MCF 10A (cell line): ENCODE data around the gene ERMP1. TPM values are rescaled to one million over a fixed set of nuclear protein-coding genes. Genes with fewer than 3 reads are reported as not detected.

Source experiments
- BruUV-seq: library from RNA; stranded (reverse); fragments of 400-500 nt; replicated peaks from 2 replicates; lab custom pipeline; 2021; lab: Mats Ljungman, UMichigan
- CTCF ChIA-PET: fragments of 300-600 bp; sonication (Branson Sonifier 250); formaldehyde crosslinking; extraction: SDS; loops from one replicate; lab custom pipeline; 2021; ENCODE audit warnings: antibody characterized with exemption, inconsistent platforms; lab: Yijun Ruan, JAX
- POLR2A ChIA-PET: fragments of 300-600, 350-650 bp; sonication (Branson Sonifier 250); formaldehyde crosslinking; extraction: SDS; loops from one replicate; lab custom pipeline; 2020; ENCODE audit warnings: antibody characterized with exemption, inconsistent platforms; lab: Yijun Ruan, JAX
- DNase-seq: peaks from one replicate; pipeline ENCODE4 v3.0.0-alpha.2; 2018; ENCODE audit not compliant: unreplicated experiment
- H3K27ac Mint-ChIP-seq: one replicate; pipeline ENCODE4 v1.8.0; 2022; ENCODE audit warnings: mild to moderate bottlenecking, low read depth, mixed read lengths; ENCODE audit not compliant: unreplicated experiment
- H3K27me3 Mint-ChIP-seq: one replicate; pipeline ENCODE4 v1.8.0; 2022; ENCODE audit warnings: mixed read lengths; ENCODE audit not compliant: insufficient read depth, unreplicated experiment
- H3K36me3 Mint-ChIP-seq: one replicate; pipeline ENCODE4 v1.8.0; 2022; ENCODE audit warnings: mild to moderate bottlenecking, moderate library complexity, mixed read lengths; ENCODE audit not compliant: insufficient read depth, unreplicated experiment
- H3K4me1 Mint-ChIP-seq: one replicate; pipeline ENCODE4 v1.8.0; 2022; ENCODE audit warnings: mixed read lengths; ENCODE audit not compliant: insufficient read depth, unreplicated experiment
- H3K4me3 Mint-ChIP-seq: one replicate; pipeline ENCODE4 v1.8.0; 2022; ENCODE audit warnings: mild to moderate bottlenecking, moderate library complexity, mixed read lengths; ENCODE audit not compliant: unreplicated experiment
- H3K9me3 Mint-ChIP-seq: one replicate; pipeline ENCODE4 v1.8.0; 2022; ENCODE audit warnings: mixed read lengths; ENCODE audit not compliant: unreplicated experiment
- intact Hi-C: fragments of 100-400 bp; cut with micrococcal nuclease; formaldehyde crosslinking; loops from 2 replicates; pipeline ENCODE4 v1.14.1; 2022
- total RNA-seq: library from RNA; stranded (reverse); gene quantifications from 2 replicates; pipeline ENCODE4 v1.2.3, GENCODE V29; 2022
- TF ChIP-seq, protein P1 (sequence below): fragments of 200-600 bp; IDR thresholded peaks from one replicate; pipeline ENCODE4 v1.8.0; 2022; ENCODE audit warnings: antibody characterized with exemption, mild to moderate bottlenecking; ENCODE audit not compliant: unreplicated experiment

ERMP1 gene
- total RNA-seq, 1 experiment from 2014 or later: 17.2 TPM

DNA sequence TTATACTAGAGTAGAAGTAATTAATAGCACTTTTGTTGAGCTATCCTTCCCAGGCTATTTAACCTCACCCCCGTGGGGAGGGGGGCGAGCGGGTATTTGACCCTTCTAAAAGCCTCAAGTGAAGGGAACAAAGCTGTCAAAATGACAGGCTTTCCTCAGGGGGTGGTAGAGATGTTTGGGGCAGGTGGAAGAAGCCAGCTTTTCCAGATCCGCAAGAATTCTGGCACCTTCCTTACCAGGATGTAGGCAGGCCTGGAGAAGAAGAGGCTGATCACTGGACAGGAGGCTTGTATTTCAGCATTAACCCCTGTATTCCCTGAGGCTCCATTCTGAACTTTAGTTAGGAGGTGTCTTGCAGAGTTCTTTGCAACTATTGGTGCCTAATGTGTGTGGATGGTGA is 31.5 kb upstream of the ERMP1 start:
- Mint-ChIP-seq H3K27ac (no peak overlapping the region), H3K9me3 (no peaks in the 10 kb centered on the region), H3K4me1 (peaks cover 2% of the 10 kb centered on the region), H3K4me3 (no peak overlapping the region), H3K27me3 (no peaks in the 10 kb centered on the region), H3K36me3 (no peaks in the 10 kb centered on the region)
- ChIA-PET CTCF (interaction anchor here (0.6 to 5.3 kb wide), 3 partner anchors 10 to 25 kb away, joined by 3 to 28 read pairs (median 5); no protein-coding TSS in a partner anchor), POLR2A (interaction anchor here (1.7 kb wide), 1 partner anchor 13 kb away, joined by 4 read pairs; no protein-coding TSS in a partner anchor)
- intact Hi-C loops: no loop called here
- no TSS peak for BruUV-seq
- no peak for DNase-seq
- TF ChIP-seq, protein P1, sequence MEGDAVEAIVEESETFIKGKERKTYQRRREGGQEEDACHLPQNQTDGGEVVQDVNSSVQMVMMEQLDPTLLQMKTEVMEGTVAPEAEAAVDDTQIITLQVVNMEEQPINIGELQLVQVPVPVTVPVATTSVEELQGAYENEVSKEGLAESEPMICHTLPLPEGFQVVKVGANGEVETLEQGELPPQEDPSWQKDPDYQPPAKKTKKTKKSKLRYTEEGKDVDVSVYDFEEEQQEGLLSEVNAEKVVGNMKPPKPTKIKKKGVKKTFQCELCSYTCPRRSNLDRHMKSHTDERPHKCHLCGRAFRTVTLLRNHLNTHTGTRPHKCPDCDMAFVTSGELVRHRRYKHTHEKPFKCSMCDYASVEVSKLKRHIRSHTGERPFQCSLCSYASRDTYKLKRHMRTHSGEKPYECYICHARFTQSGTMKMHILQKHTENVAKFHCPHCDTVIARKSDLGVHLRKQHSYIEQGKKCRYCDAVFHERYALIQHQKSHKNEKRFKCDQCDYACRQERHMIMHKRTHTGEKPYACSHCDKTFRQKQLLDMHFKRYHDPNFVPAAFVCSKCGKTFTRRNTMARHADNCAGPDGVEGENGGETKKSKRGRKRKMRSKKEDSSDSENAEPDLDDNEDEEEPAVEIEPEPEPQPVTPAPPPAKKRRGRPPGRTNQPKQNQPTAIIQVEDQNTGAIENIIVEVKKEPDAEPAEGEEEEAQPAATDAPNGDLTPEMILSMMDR: no peak

- DNase-seq: no peak
- TF ChIP-seq, protein P1: no peak
- Mint-ChIP-seq H3K27me3 (no peaks in the 10 kb centered on the region), H3K27ac (no peak overlapping the region), H3K4me1 (no peaks in the 10 kb centered on the region), H3K9me3 (no peaks in the 10 kb centered on the region), H3K36me3 (no peaks in the 10 kb centered on the region), H3K4me3 (no peak overlapping the region)
- no TSS peak for BruUV-seq
- POLR2A ChIA-PET: interaction anchor here (0.6 to 0.7 kb wide), 2 partner anchors 28 to 152 kb away, joined by 3 read pairs; partner anchors contain the start of genes MLANA and RANBP6
- intact Hi-C loops: no loop called here
- CTCF ChIA-PET: interaction anchor here (1.0 to 5.3 kb wide), 4 partner anchors 9 to 64 kb away, joined by 3 to 28 read pairs (median 4); no protein-coding TSS in a partner anchor
These were observed 30.3 kb upstream of the ERMP1 start for GRCh38 chr9:5863092-5863746.

DNA sequence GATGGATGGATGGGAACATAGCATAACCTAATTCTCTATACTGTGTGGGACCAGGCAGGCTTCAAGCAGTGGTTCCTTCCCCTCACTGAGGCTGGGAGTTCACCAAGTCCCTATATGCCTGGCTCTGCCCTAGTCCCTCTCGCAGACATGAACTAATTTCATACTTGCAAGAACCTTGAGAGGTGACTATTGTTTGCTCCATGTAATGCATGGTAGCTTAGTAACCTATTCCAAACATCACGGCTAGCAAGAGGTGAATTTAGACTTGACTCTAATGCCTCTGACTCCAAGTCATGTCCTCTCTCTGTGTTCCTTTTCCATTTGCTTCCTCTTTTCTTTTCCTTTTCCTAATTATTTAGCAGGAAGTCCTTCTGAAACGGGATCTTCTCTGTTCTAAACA is 25.9 kb upstream of the ERMP1 start:
- no peak overlapping the region for H3K27ac Mint-ChIP-seq
- no peaks in the 10 kb centered on the region for H3K27me3 Mint-ChIP-seq
- intact Hi-C loops: no loop called here
- H3K36me3 Mint-ChIP-seq: no peaks in the 10 kb centered on the region
- BruUV-seq: no TSS peak
- ChIA-PET POLR2A (interaction anchor here (1.2 kb wide), 1 partner anchor 156 kb away, joined by 4 read pairs; no protein-coding TSS in a partner anchor), CTCF (interaction anchor here (0.8 to 1.7 kb wide), 3 partner anchors 21 to 27 kb away, joined by 3 to 11 read pairs (median 3); partner anchors contain the start of gene ERMP1)
- no peaks in the 10 kb centered on the region for H3K4me1 Mint-ChIP-seq
- no peak for DNase-seq
- H3K9me3 Mint-ChIP-seq: no peaks in the 10 kb centered on the region
- TF ChIP-seq, protein P1: no peak
- H3K4me3 Mint-ChIP-seq: no peak overlapping the region

DNA sequence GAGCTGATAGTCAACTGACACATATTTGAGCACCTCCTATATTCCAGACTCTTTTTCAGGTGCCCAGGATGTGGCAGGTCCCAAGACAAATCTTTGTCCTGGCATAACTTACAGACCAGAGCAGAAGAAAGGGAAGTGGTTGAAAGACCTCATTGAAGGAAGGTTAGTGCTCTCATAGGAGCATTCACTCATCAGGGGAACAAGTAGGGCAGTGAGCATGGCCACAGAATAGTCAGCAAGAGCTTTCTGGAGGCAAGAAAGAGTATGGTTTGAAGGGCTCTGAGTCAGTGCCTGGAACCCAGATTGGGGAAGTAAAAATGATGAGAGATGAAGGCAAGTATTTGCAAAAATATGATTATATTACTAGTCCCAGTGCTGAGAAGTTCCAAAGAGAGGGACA is 25.0 kb upstream of the ERMP1 start:
- POLR2A ChIA-PET: interaction anchor here (1.2 kb wide), 1 partner anchor 157 kb away, joined by 4 read pairs; no protein-coding TSS in a partner anchor

More for the DNA sequence above, 25.0 kb upstream of the ERMP1 start:
- Mint-ChIP-seq H3K9me3 (no peaks in the 10 kb centered on the region), H3K27ac (no peak overlapping the region), H3K36me3 (no peaks in the 10 kb centered on the region), H3K4me3 (no peak overlapping the region), H3K4me1 (no peaks in the 10 kb centered on the region), H3K27me3 (no peaks in the 10 kb centered on the region)
- TF ChIP-seq, protein P1: no peak
- no TSS peak for BruUV-seq
- CTCF ChIA-PET: interaction anchor here (0.5 to 1.0 kb wide), 3 partner anchors 18 to 132 kb away, joined by 3 to 5 read pairs (median 3); partner anchors contain the start of gene ERMP1
- no peak for DNase-seq
- intact Hi-C loops: no loop called here
